AG04450 (cell line): ENCODE data around the gene TELO2. TPM values are rescaled to one million over a fixed set of nuclear protein-coding genes. Genes with fewer than 3 reads are reported as not detected.

Experiments
- CTCF ChIA-PET: fragments of 300-600, 350-600 bp; formaldehyde crosslinking; extraction: SDS; loops from one replicate; lab custom pipeline; 2022; ENCODE audit warnings: antibody characterized with exemption, inconsistent platforms; lab: Charles Lee
- POLR2A ChIA-PET: fragments of 350-600 bp; formaldehyde crosslinking; extraction: SDS; loops from one replicate; lab custom pipeline; 2021; ENCODE audit warnings: antibody characterized with exemption, inconsistent platforms; lab: Yijun Ruan, JAX
- DNase-seq: peaks from one replicate; pipeline ENCODE4 v3.0.0-alpha.2; 2011; ENCODE audit warnings: low read depth, low spot score
- H3K27ac ChIP-seq: one replicate; pipeline ENCODE4 v1.5.1; 2012; ENCODE audit warnings: low read depth, low read length, control low read depth
- H3K27me3 ChIP-seq: one replicate; pipeline ENCODE4 v1.6.0; 2012; ENCODE audit warnings: low read length; ENCODE audit not compliant: control insufficient read depth, insufficient read depth
- H3K4me3 ChIP-seq: 2 replicates; pipeline ENCODE4 v1.5.1; 2011; ENCODE audit warnings: mild to moderate bottlenecking, low read depth, low read length, control low read depth
- H3K9me3 ChIP-seq: 2 replicates; pipeline ENCODE4 v1.5.1; 2012; ENCODE audit warnings: low read length; ENCODE audit not compliant: control insufficient read depth, insufficient read depth
- polyA plus RNA-seq: library from polyadenylated mRNA; depleted of rRNA; stranded (reverse); fragments of >200 nt; gene quantifications from 2 replicates; pipeline ENCODE4 v1.2.3, GENCODE V29; 2011
- TF ChIP-seq, protein P1 (sequence below): IDR thresholded peaks from 2 replicates; pipeline ENCODE4 v1.5.1; 2011; ENCODE audit warnings: low read depth, low read length, control low read depth, inconsistent platforms

The TELO2 gene
- polyA plus RNA-seq, 1 experiment = 6.2 TPM

- no peak overlapping the region for H3K27ac ChIP-seq
These were observed 47.5 kb upstream of the TELO2 start for GRCh38 chr16:1445518-1446203.

GRCh38 chr16:1446296-1447080 is 46.7 kb upstream of the TELO2 start:
- CTCF ChIA-PET = no interaction called here
- Histone ChIP-seq H3K27ac (no peak overlapping the region), H3K4me3 (no peak overlapping the region), H3K27me3 (no peaks in the 10 kb centered on the region), H3K9me3 (no peaks in the 10 kb centered on the region; the same call in 1 of the 2 replicates)
- POLR2A ChIA-PET = interaction anchor here (0.6 kb wide), 1 partner anchor 331 kb away, joined by 3 read pairs; no protein-coding TSS in a partner anchor
- TF ChIP-seq, protein P1, sequence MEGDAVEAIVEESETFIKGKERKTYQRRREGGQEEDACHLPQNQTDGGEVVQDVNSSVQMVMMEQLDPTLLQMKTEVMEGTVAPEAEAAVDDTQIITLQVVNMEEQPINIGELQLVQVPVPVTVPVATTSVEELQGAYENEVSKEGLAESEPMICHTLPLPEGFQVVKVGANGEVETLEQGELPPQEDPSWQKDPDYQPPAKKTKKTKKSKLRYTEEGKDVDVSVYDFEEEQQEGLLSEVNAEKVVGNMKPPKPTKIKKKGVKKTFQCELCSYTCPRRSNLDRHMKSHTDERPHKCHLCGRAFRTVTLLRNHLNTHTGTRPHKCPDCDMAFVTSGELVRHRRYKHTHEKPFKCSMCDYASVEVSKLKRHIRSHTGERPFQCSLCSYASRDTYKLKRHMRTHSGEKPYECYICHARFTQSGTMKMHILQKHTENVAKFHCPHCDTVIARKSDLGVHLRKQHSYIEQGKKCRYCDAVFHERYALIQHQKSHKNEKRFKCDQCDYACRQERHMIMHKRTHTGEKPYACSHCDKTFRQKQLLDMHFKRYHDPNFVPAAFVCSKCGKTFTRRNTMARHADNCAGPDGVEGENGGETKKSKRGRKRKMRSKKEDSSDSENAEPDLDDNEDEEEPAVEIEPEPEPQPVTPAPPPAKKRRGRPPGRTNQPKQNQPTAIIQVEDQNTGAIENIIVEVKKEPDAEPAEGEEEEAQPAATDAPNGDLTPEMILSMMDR = no peak
- DNase-seq = no peak

More at GRCh38 chr16:1445518-1446203, 47.5 kb upstream of the TELO2 start:
- ChIA-PET POLR2A (interaction anchor here (0.6 kb wide), 1 partner anchor 332 kb away, joined by 3 read pairs; no protein-coding TSS in a partner anchor), CTCF (no interaction called here)
- Histone ChIP-seq H3K4me3 (no peak overlapping the region), H3K27me3 (no peaks in the 10 kb centered on the region), H3K9me3 (no peaks in the 10 kb centered on the region; the same call in 1 of the 2 replicates)
- no peak for DNase-seq
- TF ChIP-seq, protein P1 = no peak

GRCh38 chr16:1447965-1448364 is 45.2 kb upstream of the TELO2 start:
- TF ChIP-seq, protein P1 = no peak
- Histone ChIP-seq H3K4me3 (no peak overlapping the region), H3K27me3 (no peaks in the 10 kb centered on the region), H3K9me3 (no peaks in the 10 kb centered on the region; the same call in 1 of the 2 replicates), H3K27ac (no peak overlapping the region)
- POLR2A ChIA-PET = no interaction called here
- DNase-seq = no peak
- CTCF ChIA-PET = no interaction called here

DNA sequence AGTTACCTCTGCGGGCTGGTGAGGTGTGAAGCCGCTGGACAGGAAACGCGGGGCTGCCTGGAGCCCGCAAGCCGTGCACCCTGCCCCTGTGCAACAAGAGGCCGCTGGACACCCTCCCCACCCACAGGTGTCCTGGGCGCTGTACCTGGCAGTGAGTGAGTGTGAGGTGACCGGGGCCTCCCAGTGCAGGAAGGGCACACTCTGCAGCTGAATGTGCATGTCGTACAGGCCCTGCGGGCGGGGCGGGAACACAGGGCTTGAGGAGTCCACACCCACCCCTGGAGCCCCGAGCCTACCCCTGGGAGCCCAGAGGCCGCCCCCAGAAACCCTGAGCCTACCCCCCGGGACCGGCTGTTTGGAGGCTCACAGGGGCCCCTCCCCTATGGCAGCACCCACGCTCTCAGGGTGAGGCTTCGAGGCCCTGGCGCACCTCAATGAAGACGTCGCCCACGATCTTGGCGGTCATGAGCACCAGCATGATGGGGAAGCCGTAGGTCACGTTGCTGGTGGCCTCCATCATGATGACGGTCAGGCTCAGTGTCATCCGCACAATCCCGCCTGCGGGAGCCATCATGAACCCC is 44.5 kb upstream of the TELO2 start:
- ChIA-PET POLR2A (no interaction called here), CTCF (no interaction called here)
- Histone ChIP-seq H3K27ac (no peak overlapping the region), H3K27me3 (no peaks in the 10 kb centered on the region), H3K9me3 (no peaks in the 10 kb centered on the region; the same call in 1 of the 2 replicates), H3K4me3 (no peak overlapping the region)
- no peak for DNase-seq
- TF ChIP-seq, protein P1 = no peak
